ENCODE measurements around the gene POLDIP2.
A peak's percentile ranks its signal among the peaks of the same experiment; 100 is the strongest.

The POLDIP2 gene

DNA sequence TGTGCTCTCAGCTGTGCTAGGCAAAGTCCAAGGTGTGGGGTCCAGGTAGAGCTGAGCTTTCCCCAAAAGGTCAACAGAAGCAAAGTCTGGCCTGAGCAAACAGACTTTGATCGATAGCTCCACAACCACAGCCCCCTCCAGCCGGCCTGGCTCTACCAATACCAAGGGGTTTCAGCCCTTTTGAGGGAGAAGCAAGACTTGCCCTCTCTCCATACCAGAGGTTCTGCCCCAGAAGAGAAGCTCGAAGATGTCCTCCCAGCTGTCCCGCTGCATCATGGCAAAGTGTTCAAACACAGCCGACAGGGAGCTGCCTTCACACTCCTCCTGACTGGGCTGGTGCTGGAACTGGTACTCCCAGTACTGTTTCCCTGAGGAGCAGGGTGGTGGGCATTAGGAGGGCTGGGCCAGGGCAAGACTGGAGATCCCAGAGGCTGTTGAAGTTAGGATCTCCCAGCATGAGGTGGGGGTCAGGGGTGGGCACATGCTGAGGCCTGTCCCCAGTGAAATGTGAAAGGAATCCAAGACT, 11.0 kb upstream of the POLDIP2 start:
- Histone ChIP-seq H3K4me2 (no peak overlapping the region), H3K4me1 (peaks cover 27% of the 10 kb centered on the region), H3K27me3 (no peaks in the 10 kb centered on the region), H3K4me3 (no peak overlapping the region), H3K9ac (0 out of 2 replicates have a peak overlapping the region, but pooled peaks have one; percentile 15), H3K9me3 (no peaks in the 10 kb centered on the region), H4K20me1 (peaks cover 19% of the 10 kb centered on the region), H3K27ac (no peak overlapping the region), H3K36me3 (peaks cover 23% of the 10 kb centered on the region)
- no peak for TF ChIP-seq Cebpa-rat (IDR thresholded peaks at IDR 0.05)

DNA sequence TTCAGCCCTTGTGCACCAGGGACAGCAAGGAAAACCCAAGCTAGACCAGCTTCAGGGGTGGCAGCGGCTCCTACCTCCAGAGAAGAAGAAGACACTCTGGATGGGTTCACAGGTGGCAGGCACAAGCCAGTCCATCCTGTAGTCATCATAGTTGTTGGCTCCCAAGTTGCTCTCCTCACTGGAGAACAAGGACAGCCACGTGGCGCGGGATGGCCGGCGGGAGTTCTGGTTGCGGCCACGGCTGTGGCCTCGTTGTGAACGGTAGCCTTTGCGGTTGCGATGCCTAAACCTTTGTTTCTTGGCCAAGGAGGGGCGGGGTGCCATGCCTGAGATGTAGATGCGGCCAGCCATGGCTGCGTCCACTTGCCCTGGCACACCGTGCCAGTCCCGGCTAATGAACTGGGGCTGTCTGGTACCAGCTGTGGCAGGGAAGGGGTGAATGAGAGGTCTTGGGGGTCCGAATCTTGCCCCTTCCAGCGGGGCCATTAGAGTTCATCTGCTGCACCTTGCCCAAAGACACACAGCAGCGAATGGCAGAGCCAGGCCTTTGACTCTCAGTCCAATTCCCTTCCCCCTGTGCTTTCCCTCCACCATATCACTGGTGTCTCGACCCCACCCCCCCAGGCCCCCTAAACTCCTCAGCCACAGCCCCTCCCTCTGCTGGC, 10.4 kb upstream of the POLDIP2 start:
- Histone ChIP-seq H3K4me1 (peaks cover 21% of the 10 kb centered on the region), H3K27me3 (no peaks in the 10 kb centered on the region), H3K4me3 (no peak overlapping the region), H3K9ac (no peak overlapping the region), H3K27ac (no peak overlapping the region), H4K20me1 (peaks cover 13% of the 10 kb centered on the region), H3K36me3 (peaks cover 29% of the 10 kb centered on the region), H3K9me3 (no peaks in the 10 kb centered on the region), H3K4me2 (no peak overlapping the region)
- no peak for TF ChIP-seq Cebpa-rat (IDR thresholded peaks at IDR 0.05)

DNA sequence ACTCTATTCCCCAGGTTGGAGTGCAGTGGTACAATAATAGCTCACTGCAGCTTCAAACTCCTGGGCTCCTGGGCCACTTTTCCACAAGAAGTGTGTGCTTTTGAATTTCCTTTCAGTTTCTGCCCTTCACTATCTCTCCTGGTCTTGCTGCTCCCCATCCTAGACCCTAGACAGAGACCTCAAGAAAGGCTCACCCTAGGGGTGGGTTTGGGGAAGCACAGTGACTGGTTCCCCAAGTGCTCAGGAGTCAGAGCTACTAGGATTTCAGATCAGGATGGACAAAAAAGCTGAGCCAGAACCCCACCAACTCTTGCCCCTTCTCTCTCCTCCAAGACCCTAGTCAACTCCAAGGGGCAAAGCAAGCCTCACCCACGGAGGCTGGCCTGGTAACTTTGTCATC, 9.3 kb upstream of the POLDIP2 start:
- Histone ChIP-seq H3K9ac (no peak overlapping the region), H3K4me3 (no peak overlapping the region), H3K27me3 (no peaks in the 10 kb centered on the region), H3K4me1 (peaks cover 14% of the 10 kb centered on the region), H3K27ac (no peak overlapping the region), H4K20me1 (0 out of 2 replicates have a peak, but pooled peaks cover 6% of the 10 kb centered on the region), H3K36me3 (peaks cover 40% of the 10 kb centered on the region), H3K9me3 (no peaks in the 10 kb centered on the region), H3K4me2 (no peak overlapping the region)
- no peak for TF ChIP-seq Cebpa-rat (IDR thresholded peaks at IDR 0.05)

DNA sequence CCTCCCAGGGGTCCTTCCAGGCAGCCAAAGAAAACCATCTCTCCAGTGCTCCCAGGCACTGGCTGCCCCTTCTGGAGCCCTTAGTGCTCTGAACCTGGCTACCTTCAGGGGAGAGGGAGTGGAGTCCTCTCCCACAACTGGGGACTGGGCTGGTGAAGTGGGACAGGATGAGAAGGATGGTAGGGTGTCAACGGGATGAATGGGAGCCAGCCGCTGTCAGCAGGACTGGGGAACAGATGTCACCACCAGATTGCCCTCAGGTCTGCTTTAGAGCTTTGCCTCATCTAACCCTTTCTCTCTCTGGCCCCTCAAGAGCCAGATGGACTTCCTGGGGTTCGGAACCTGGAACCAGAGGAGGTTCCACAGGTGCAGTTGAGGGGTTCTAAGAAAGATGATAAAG, 8.2 kb upstream of the POLDIP2 start:
- Histone ChIP-seq H3K27ac (no peak overlapping the region), H3K9me3 (no peaks in the 10 kb centered on the region), H3K27me3 (no peaks in the 10 kb centered on the region), H3K9ac (no peak overlapping the region), H3K4me3 (no peak overlapping the region), H3K36me3 (peaks cover 52% of the 10 kb centered on the region), H3K4me1 (peaks cover 7% of the 10 kb centered on the region), H3K4me2 (no peak overlapping the region), H4K20me1 (0 out of 2 replicates have a peak, but pooled peaks cover 6% of the 10 kb centered on the region)
- TF ChIP-seq Cebpa-rat (IDR thresholded peaks at IDR 0.05), result no peak

GRCh38 chr17:28364665-28365363, 7.5 kb upstream of the POLDIP2 start, which contains the start of gene SEBOX:
Gene SEBOX (minus strand): TSS chr17:28365199. CDS start chr17:28365151, 48 bp downstream.
- Histone ChIP-seq H3K27ac (no peak within 1 kb of the TSS), H3K9ac (no peak within 1 kb of the TSS), H3K4me2 (no peak within 1 kb of the TSS), H3K4me1 (peaks cover under 1% of the 10 kb centered on the region; the same call in 1 of the 2 replicates), H3K27me3 (no peaks in the 10 kb centered on the region), H3K36me3 (peaks cover 58% of the 10 kb centered on the region), H4K20me1 (0 out of 2 replicates have a peak, but pooled peaks cover 2% of the 10 kb centered on the region), H3K9me3 (no peaks in the 10 kb centered on the region), H3K4me3 (no peak within 1 kb of the TSS)
- TF ChIP-seq Cebpa-rat (IDR thresholded peaks at IDR 0.05), result no peak

- Histone ChIP-seq H3K9me3 (no peaks in the 10 kb centered on the region), H3K36me3 (peaks cover 66% of the 10 kb centered on the region), H3K27me3 (no peaks in the 10 kb centered on the region), H3K9ac (no peak overlapping the region), H4K20me1 (no peaks in the 10 kb centered on the region), H3K4me2 (no peak overlapping the region), H3K27ac (no peak overlapping the region), H3K4me1 (no peaks in the 10 kb centered on the region), H3K4me3 (no peak overlapping the region)
- no peak for TF ChIP-seq Cebpa-rat (IDR thresholded peaks at IDR 0.05)
Measured at GRCh38 chr17:28363776-28364650, 6.7 kb upstream of the POLDIP2 start.

- H3K4me2 ChIP-seq, result no peak overlapping the region
- no peaks in the 10 kb centered on the region for H4K20me1 ChIP-seq
- no peaks in the 10 kb centered on the region for H3K27me3 ChIP-seq
- H3K36me3 ChIP-seq, result peaks cover 70% of the 10 kb centered on the region
- H3K9ac ChIP-seq, result no peak overlapping the region
- H3K9me3 ChIP-seq, result no peaks in the 10 kb centered on the region
- peaks cover 7% of the 10 kb centered on the region for H3K4me1 ChIP-seq
- no peak for TF ChIP-seq Cebpa-rat (IDR thresholded peaks at IDR 0.05)
- no peak overlapping the region for H3K27ac ChIP-seq
- no peak overlapping the region for H3K4me3 ChIP-seq
Measured at GRCh38 chr17:28363186-28363585, 5.9 kb upstream of the POLDIP2 start.

DNA sequence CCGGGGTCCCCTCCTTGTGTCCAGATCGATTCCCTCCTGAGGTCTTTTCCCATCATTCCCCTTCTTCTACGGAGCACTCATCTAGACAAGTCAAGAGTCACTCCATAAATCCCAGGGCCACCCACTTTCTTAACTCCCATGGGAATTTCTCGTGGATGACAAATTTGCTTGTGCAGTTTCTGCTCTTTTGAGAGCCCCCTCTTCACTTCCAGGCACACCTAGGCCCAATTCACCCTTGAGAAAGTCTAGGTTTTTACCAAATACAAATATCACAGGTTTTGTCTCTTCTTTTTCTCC, 522 bp upstream of the POLDIP2 start:
- Histone ChIP-seq H3K4me3 (peak overlapping the region; percentile 95), H3K27me3 (no peaks in the 10 kb centered on the region), H3K27ac (peak overlapping the region; percentile 94), H3K9me3 (no peaks in the 10 kb centered on the region), H3K36me3 (peaks cover 73% of the 10 kb centered on the region), H3K9ac (peak overlapping the region; percentile 98), H3K4me2 (peak overlapping the region; percentile 98), H3K4me1 (peaks cover 24% of the 10 kb centered on the region), H4K20me1 (no peaks in the 10 kb centered on the region)
- TF ChIP-seq Cebpa-rat (IDR thresholded peaks at IDR 0.05), result no peak

DNA sequence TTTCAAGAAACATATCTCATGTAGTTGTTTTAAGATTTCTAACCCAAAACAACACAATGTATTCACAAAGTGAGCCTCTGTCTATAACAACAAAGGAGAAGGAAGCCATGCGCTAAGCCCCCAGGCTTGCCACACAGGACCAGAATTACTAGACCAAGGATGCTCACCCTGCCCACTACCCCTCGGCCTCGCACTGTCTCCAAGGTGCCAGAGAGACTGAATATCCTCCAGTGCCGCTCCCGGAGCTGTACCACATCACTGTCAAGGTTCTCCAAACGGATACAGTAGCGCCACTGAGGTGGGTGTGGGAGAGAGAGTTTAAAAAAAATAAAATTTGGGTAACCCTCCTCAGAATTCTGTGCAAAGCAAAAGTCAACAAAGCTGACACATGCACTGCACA, 7.1 kb downstream of the POLDIP2 start:
- Histone ChIP-seq H4K20me1 (peaks cover 20% of the 10 kb centered on the region), H3K36me3 (peaks cover 100% of the 10 kb centered on the region)

More for the DNA sequence above, 7.1 kb downstream of the POLDIP2 start:
- no peak for TF ChIP-seq Cebpa-rat (IDR thresholded peaks at IDR 0.05)
- H3K27ac ChIP-seq, result no peak overlapping the region
- no peak overlapping the region for H3K4me2 ChIP-seq
- no peak overlapping the region for H3K9ac ChIP-seq
- no peaks in the 10 kb centered on the region for H3K27me3 ChIP-seq
- H3K9me3 ChIP-seq, result no peaks in the 10 kb centered on the region
- H3K4me1 ChIP-seq, result no peaks in the 10 kb centered on the region
- H3K4me3 ChIP-seq, result no peak overlapping the region
